Heart right ventricle (tissue), 16 donors: ENCODE measurements around the gene BIN1. TPM values are rescaled to one million over a fixed set of nuclear protein-coding genes. Genes with fewer than 3 reads are reported as not detected.

Source experiments
- ATAC-seq, 8 donors: fragments of 200-7000 bp; cut with Tn5 transposase; one replicate each; pipeline ENCODE4 v1.9.1; 2020; ENCODE audit warnings: mild to moderate bottlenecking in 8 of 8, moderate library complexity in 8 of 8, moderate number of reproducible peaks in 1 of 8
- DNase-seq, 2 donors: peaks; one replicate each; pipeline ENCODE4 v3.0.0-alpha.2; 2020
- H3K27ac ChIP-seq, 10 donors: fragments of 200-600 bp; sonication (generic) in 2 of 10; one replicate each; pipeline versions ENCODE4 v1.5.0 to v1.8.0; 2020 to 2022; ENCODE audit warnings: mild to moderate bottlenecking in 3 of 10
- H3K27me3 ChIP-seq, 7 donors: fragments of 200-600 bp; one replicate each; pipeline ENCODE4 v1.8.0; 2021 to 2022; ENCODE audit warnings: mild to moderate bottlenecking in 2 of 7
- H3K36me3 ChIP-seq, 9 donors: fragments of 200-600 bp; sonication (generic) in 1 of 9; one replicate each; pipeline versions ENCODE4 v1.5.0 to v1.8.0; 2020 to 2022; ENCODE audit warnings: mild to moderate bottlenecking in 2 of 9
- H3K4me1 ChIP-seq, 9 donors: fragments of 200-600 bp; sonication (generic) in 1 of 9; one replicate each; pipeline versions ENCODE4 v1.5.0 to v1.8.0; 2020 to 2022; ENCODE audit warnings: mild to moderate bottlenecking in 4 of 9
- H3K4me3 ChIP-seq, 10 donors: fragments of 200-600 bp; sonication (generic) in 2 of 10; one replicate each; pipeline versions ENCODE4 v1.5.0 to v1.8.0; 2020 to 2022; ENCODE audit warnings: mild to moderate bottlenecking in 7 of 10, moderate library complexity in 2 of 10
- H3K9me3 ChIP-seq, 11 donors: fragments of 200-600 bp in 10 of 11; sonication (generic) in 2 of 11; one replicate each; pipeline versions ENCODE4 v1.5.0 to v1.8.0; 2013 to 2022; ENCODE audit warnings: mild to moderate bottlenecking in 2 of 11, control low read depth in 1 of 11, moderate library complexity in 1 of 11
- WGBS, 2 donors: extraction: QIAGEN DNeasy Blood & Tissue Kit; methylation state at CpG; one replicate each; pipeline ENCODE4 v1.1.7; 2013; ENCODE audit warnings: inconsistent platforms in 1 of 2; 5-methylcytosine and 5-hydroxymethylcytosine counted together
- intact Hi-C, 10 donors: fragments of 100-400 bp; cut with DNase I; formaldehyde crosslinking; loops; one replicate each; pipeline versions ENCODE4 v1.11.1 to v1.14.2; 2022
- polyA plus RNA-seq, 2 donors: library from polyadenylated mRNA; stranded (reverse); fragments of 200-250 nt; gene quantifications; one replicate each; pipeline ENCODE4 v1.2.3, GENCODE V29; 2013
- total RNA-seq, 10 donors: library from RNA; stranded (reverse); fragmentation: NEBNext Ultra II Directional in 3 of 10; extraction: Animal tissue kit (Norgen Biotek cat#: 25700) in 3 of 10; gene quantifications; one replicate each; pipeline versions ENCODE4 v1.2.1 to v1.2.4, GENCODE V29; 2021 to 2023
- TF ChIP-seq, protein P1 (sequence below), 9 donors: fragments of 200-600 bp; sonication (generic) in 2 of 9; IDR thresholded peaks; one replicate each; pipeline versions ENCODE4 v1.5.0 to v1.8.0; 2021 to 2022; ENCODE audit warnings: antibody characterized with exemption in 9 of 9, mild to moderate bottlenecking in 5 of 9, moderate library complexity in 1 of 9
- donor health status: Arrhythmogenic right ventricular cardiomyopathy.
- donor health status: ischemic (EF 13 %, LVEDD 7.1; RV severe dilation, severe dysfunction).
- donor health status: healthy with polysubstance abuse.
- donor health status: DM: no; HTN: yes; CAD: no.
- donor health status: DM: no; HTN: no; CAD: no.
- donor health status: ischemic (EF 25% LVEDD 6.9; RV normal size, moderate dysfunction).
- donor health status: ischemic (EF 25% LVEDD 5.7; RV mildly dilated, moderate dysfunction).
- donor health status: healthy.
- donor health status: DM: yes; HTN: yes; CAD: no.
- donor health status: Ischemic cardiomyopathy.
- donor health status: ischemic (EF 35%, LVEDD 5.7; RV mildly dilated, moderate dysfunction).
- donor health status: nonischemic (EF 11% LVEDD 7.7; RV severe dilation, severe dysfunction).
- donor health status: DM: yes; HTN: yes; CAD: no.
- donor health status: PGD.
- donor health status: ischemic (EF 29% LVEDD 5.4; RV normal size, mild dysfunction).
- donor health status: nonischemic (EF 23%, LVEDD 6.1; RV moderate dilation, normal function).

Gene BIN1
- total and polyA plus RNA-seq, 12 donors = 8.4 to 21.7 (median 16.0) TPM

DNA sequence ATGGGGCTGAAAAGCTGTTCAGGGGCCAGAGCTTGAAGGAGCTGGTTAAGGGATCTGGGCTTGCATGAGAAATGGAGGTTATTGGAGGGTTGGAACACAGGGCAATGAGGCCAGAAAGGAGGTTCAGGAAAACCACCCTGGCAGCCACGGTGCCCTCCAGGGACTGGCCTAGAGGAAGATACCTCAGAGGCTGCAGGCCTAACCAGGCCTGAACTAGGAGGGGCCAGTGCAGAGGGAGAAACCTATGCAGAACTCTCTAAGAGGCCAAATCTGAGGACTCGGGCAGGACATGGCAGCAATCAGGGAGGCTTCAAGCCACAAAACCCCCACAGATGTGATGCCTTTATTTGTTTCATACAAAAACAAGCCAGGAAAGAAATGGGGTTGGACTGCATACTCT is 66.8 kb downstream of the BIN1 start:
- no peaks in the 10 kb centered on the region for H3K27me3 ChIP-seq
- no peaks in the 10 kb centered on the region for H3K9me3 ChIP-seq
- DNase-seq (no peak), ATAC-seq (no peak)
- no peaks in the 10 kb centered on the region for H3K4me1 ChIP-seq
- TF ChIP-seq, protein P1, sequence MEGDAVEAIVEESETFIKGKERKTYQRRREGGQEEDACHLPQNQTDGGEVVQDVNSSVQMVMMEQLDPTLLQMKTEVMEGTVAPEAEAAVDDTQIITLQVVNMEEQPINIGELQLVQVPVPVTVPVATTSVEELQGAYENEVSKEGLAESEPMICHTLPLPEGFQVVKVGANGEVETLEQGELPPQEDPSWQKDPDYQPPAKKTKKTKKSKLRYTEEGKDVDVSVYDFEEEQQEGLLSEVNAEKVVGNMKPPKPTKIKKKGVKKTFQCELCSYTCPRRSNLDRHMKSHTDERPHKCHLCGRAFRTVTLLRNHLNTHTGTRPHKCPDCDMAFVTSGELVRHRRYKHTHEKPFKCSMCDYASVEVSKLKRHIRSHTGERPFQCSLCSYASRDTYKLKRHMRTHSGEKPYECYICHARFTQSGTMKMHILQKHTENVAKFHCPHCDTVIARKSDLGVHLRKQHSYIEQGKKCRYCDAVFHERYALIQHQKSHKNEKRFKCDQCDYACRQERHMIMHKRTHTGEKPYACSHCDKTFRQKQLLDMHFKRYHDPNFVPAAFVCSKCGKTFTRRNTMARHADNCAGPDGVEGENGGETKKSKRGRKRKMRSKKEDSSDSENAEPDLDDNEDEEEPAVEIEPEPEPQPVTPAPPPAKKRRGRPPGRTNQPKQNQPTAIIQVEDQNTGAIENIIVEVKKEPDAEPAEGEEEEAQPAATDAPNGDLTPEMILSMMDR (IDR thresholded peaks at IDR 0.05) = no peak
- no peak overlapping the region for H3K27ac ChIP-seq
- H3K36me3 ChIP-seq = no peaks in the 10 kb centered on the region
- H3K4me3 ChIP-seq = no peak overlapping the region
- 93 to 97% methylated on average over 2 of the region's 2 CpGs for WGBS, 2 donors
- intact Hi-C loops = no loop called here

DNA sequence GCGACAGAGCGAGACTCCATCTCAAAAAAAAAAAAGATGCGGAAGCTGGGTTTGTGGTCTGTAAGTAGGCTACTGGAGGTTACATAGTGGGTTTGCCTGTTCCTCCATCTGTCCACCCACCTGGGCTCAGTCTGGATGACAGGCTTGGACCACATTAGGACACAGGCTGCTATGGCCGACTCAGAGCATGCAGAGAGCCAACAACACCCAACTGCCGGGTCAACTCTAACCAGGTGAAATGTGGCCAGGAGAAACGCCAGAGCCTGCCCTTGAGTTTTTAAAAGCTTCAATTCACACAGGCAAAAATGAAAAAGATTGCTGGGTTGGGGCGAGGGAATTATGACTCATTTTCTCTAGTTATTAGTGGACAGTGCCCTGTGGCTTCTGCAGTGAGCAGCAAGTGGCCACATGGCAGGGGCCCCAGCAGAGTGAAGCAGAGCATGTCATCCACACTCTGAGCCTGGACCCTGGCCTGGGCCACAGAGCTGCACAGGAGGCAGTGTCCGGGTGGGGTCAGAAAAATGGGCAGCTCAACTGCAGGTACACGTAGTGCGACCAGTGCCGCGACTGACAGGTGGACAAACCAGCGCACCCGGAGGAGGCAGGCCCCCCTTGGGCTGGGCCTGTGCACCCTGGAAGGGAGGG is 67.4 kb downstream of the BIN1 start:
- 94 to 98% methylated on average over 14 of the region's 14 CpGs for whole genome bisulfite sequencing, 2 donors
- intact Hi-C loops = no loop called here

DNA sequence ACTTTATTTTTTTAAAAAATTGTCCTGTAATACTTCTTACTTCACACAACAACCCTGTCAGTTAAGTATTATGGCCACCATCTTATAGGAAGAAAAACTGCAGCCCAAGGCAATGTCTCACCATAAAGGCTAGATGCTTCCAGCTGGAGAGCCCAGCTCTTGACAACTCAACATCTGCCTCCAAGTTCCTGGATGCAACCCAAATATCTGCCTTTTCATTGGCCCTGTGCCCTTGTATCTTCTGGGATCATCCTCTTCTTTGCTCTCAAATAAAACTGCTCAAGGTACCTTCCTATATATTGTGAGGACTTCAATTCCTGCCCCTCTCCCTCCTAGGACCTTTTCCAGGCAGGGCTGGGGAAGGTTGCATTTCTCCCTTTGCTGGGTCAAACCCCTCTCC is 69.5 kb downstream of the BIN1 start:
- no peak for DNase-seq
- Histone ChIP-seq H3K9me3 (no peaks in the 10 kb centered on the region), H3K4me3 (no peak overlapping the region), H3K36me3 (no peaks in the 10 kb centered on the region), H3K27me3 (peaks cover 0 to 6% (median 0%) of the 10 kb centered on the region in 7 donors), H3K4me1 (no peaks in the 10 kb centered on the region), H3K27ac (no peak overlapping the region)
- TF ChIP-seq, protein P1 (IDR thresholded peaks at IDR 0.05) = no peak
- intact Hi-C loops = no loop called here
- no peak for ATAC-seq

More for the DNA sequence above, 67.4 kb downstream of the BIN1 start:
- no peaks in the 10 kb centered on the region for H3K36me3 ChIP-seq
- DNase-seq (no peak), ATAC-seq (peak in 1 of 8 donors; percentile 43)
- H3K27me3 ChIP-seq = no peaks in the 10 kb centered on the region
- H3K9me3 ChIP-seq = no peaks in the 10 kb centered on the region
- TF ChIP-seq, protein P1 (IDR thresholded peaks at IDR 0.05) = no peak
- no peaks in the 10 kb centered on the region for H3K4me1 ChIP-seq
- no peak overlapping the region for H3K27ac ChIP-seq
- H3K4me3 ChIP-seq = no peak overlapping the region

DNA sequence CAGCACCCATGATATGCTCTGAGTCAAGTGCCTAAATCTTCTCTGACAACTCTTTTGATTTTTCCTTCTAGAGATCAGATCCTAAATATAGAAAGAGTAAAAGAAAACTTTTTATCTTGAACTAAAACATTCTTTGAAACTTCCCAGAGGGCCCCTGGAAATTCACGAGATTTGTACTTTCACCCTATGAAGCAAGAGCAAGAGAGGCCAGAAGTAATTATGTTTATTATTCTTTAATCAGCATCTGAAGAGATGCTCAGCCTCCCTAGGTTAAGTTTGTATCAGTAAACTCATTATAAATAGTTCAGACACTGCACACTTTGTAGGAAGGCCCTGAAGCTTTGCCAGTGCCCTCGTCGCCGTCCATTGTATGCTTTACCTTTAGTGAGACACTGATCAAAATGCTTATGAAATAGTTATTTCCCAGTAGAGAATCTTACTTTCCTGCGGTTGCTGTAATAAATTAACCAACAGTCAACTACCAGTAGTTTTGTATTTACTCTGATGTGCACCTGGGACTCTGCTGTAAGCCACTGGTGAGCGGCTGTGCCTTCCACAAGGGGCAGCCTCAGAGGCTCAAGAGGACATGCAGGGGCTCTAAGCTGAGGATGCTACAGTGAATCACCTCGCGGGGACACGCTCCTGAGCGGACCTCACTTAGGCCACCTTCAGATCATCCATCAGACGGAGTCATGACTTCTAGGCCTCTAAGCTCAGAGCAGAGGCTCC is 71.9 kb downstream of the BIN1 start:
- no peak for DNase-seq
- Histone ChIP-seq H3K27me3 (peaks cover 0 to 24% (median 6%) of the 10 kb centered on the region in 7 donors), H3K4me1 (no peaks in the 10 kb centered on the region), H3K4me3 (no peak overlapping the region), H3K9me3 (no peaks in the 10 kb centered on the region), H3K36me3 (no peaks in the 10 kb centered on the region), H3K27ac (no peak overlapping the region)
- 88 to 89% methylated on average over 11 of the region's 11 CpGs for whole genome bisulfite sequencing, 2 donors
- no peak for ATAC-seq
- intact Hi-C loops = no loop called here
- TF ChIP-seq, protein P1 (IDR thresholded peaks at IDR 0.05) = no peak
